Measurements from ENCODE around the gene RBBP8NL. TPM values are rescaled to one million over a fixed set of nuclear protein-coding genes. Genes with fewer than 3 reads are reported as not detected.

The RBBP8NL gene, protein sequence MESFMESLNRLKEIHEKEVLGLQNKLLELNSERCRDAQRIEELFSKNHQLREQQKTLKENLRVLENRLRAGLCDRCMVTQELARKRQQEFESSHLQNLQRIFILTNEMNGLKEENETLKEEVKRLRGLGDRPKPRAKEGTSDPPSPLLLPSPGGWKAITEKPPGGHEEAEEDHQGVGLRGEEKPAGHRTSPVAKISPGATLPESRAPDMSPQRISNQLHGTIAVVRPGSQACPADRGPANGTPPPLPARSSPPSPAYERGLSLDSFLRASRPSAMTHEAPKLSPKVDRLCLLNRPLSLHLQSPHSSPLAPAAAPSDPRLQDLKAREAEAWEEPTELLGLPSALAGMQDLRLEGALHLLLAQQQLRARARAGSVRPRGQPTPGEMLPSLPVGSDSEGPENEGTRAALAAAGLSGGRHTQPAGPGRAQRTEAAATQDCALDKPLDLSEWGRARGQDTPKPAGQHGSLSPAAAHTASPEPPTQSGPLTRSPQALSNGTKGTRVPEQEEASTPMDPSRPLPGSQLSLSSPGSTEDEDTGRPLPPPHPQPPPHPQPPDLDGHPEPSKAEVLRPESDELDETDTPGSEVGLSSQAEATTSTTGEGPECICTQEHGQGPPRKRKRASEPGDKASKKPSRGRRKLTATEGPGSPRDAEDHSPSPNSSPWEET
- 1 to 10 TPM; 4.3 to 8.5 (median 6.3) TPM for total RNA-seq

DNA sequence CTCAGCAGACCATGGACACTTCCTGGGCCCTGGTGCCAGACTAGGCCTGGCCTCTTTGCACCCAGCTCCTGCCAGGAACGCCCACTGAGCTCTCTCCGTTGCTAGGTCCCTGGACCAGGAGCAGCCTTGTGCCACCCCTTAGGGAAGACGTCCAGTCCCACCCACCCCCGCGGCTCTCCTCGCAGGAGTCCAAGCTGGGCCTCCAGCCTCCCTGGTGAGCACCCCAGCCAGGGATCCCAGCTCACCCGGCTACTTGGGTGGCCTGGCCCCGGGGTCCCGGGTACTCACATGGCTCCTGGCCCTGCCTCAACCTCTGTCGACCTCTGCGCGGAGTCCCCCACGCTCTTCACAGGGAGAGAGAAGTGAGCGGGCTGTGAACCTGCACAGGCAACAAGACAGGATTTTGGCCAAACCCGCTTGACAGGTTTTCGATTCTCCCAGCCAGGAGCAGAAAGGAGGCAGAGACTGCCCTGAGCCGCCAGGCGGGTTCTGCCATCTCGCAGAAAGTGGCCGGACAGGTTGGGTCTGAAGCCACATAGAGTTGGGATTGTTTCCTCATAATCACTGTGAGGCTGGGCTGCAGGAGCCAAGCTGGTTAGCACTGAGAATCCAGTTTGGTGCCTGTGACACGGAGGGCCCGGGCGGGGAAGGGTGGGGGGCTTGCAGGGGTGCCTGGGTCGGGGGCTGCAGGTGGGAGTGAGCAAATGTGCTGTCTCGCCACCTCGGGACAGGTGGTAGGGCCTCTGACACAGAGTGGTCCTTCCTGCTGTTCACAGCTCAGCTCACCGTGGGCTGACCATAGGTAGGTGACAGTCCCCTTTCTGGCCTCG lies at the start of gene RBBP8NL:
RBBP8NL (minus strand) TSS at position 368 of the 830 bp plus-strand sequence. CDS start 7,892 bp downstream, outside the sequence.
- 51 to 60% methylated on average over 19 to 21 of the region's 28 CpGs for WGBS, 2 donors
- intact Hi-C loops (cut with DNase I; ENCODE audit: low total_unique reads): no loop called here
- no peak within 1 kb of the TSS for H3K4me3 ChIP-seq (ENCODE audit: low read depth, poor library complexity, severe bottlenecking)
- peak; percentile 76 to 93 for DNase-seq (ENCODE audit: low spot score in 2 of 2)
- TF ChIP-seq, protein P1, sequence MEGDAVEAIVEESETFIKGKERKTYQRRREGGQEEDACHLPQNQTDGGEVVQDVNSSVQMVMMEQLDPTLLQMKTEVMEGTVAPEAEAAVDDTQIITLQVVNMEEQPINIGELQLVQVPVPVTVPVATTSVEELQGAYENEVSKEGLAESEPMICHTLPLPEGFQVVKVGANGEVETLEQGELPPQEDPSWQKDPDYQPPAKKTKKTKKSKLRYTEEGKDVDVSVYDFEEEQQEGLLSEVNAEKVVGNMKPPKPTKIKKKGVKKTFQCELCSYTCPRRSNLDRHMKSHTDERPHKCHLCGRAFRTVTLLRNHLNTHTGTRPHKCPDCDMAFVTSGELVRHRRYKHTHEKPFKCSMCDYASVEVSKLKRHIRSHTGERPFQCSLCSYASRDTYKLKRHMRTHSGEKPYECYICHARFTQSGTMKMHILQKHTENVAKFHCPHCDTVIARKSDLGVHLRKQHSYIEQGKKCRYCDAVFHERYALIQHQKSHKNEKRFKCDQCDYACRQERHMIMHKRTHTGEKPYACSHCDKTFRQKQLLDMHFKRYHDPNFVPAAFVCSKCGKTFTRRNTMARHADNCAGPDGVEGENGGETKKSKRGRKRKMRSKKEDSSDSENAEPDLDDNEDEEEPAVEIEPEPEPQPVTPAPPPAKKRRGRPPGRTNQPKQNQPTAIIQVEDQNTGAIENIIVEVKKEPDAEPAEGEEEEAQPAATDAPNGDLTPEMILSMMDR (IDR thresholded peaks at IDR 0.05): no peak

- WGBS, 2 donors: 2 to 4% methylated on average over 33 to 37 of the region's 82 CpGs
- H3K4me3 ChIP-seq (ENCODE audit: low read depth, poor library complexity, severe bottlenecking): no peak overlapping the region
- DNase-seq (ENCODE audit: low spot score in 2 of 2): no peak
- TF ChIP-seq POLR2A (IDR thresholded peaks at IDR 0.05): no peak
- TF ChIP-seq, protein P1 (IDR thresholded peaks at IDR 0.05): no peak
- intact Hi-C loops (cut with DNase I; ENCODE audit: low total_unique reads): no loop called here
Measured at GRCh38 chr20:62476056-62476838, 48.9 kb upstream of the RBBP8NL start.

DNA sequence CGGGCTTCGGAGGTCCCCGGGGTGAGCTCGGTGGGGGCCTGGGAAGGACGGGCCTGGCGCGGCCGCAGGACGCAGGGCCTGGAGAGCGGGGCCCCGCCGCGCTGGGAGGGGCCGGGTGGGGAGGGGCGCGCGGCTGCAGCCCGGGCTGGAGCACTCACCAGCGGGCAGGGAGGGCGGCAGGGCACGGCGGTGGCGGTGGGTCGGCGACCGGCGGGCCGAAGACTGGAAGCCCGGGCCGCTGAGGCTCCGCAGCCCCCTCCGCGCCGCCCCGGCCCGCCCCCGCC lies 48.4 kb upstream of the RBBP8NL start, which contains the start of gene GATA5:
GATA5 (minus strand) TSS at position 224 of the 284 bp plus-strand sequence. CDS start 474 bp downstream, outside the sequence.
- TF ChIP-seq POLR2A (IDR thresholded peaks at IDR 0.05): no peak
- TF ChIP-seq, protein P1 (IDR thresholded peaks at IDR 0.05): no peak
- no peak for DNase-seq (ENCODE audit: low spot score in 2 of 2)
- intact Hi-C loops (cut with DNase I; ENCODE audit: low total_unique reads): no loop called here
- 0 to 1% methylated on average over 12 to 15 of the region's 37 CpGs for whole genome bisulfite sequencing, 2 donors
- H3K4me3 ChIP-seq (ENCODE audit: low read depth, poor library complexity, severe bottlenecking): no peak within 1 kb of the TSS

DNA sequence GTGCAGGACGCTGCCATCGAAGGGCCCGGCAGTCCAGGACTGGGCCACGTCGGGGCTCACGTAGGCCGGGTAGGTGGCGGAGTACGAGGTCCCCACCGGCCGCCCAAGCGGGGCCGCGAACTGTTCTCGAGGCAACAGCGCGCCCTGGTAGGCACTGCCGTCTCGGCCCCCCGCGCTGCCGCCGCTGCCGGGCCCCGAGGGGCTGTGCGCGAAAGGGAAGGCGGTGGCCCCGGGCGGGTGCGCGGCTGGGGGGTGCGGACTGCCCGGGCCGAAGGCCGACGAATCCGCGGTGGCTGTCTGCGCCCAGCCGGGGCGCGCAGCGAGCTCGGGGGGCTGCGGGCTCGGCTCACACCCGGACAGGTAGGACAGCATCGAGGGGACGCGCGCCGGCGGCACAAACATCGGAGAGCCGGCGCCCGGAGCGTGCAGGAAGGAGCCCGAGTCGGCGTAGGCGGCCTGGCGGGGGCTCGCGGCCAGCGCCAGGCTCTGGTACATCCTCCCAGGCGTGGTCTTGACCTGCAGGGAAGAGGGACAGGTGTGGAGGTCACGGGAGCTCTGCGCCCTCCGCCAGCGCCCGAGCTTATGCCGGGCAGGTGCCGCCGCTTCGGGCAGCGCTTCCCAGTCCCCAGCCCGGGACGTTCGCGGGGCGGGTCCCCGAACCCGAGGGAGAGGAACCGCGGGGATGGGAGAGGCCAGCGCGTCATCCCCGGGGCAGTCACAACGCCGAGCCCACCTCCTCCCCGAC lies 47.9 kb upstream of the RBBP8NL start:
- TF ChIP-seq, protein P1 (IDR thresholded peaks at IDR 0.05): no peak
- TF ChIP-seq POLR2A (IDR thresholded peaks at IDR 0.05): no peak
- intact Hi-C loops (cut with DNase I; ENCODE audit: low total_unique reads): no loop called here
- no peak overlapping the region for H3K4me3 ChIP-seq (ENCODE audit: low read depth, poor library complexity, severe bottlenecking)
- WGBS, 2 donors: 2% methylated on average over 85 of the region's 93 CpGs; no CpG with 5 or more reads in 1 of the 2 donors
- no peak for DNase-seq (ENCODE audit: low spot score in 2 of 2)
